PC-9 (cell line): Measurements from ENCODE around the gene NDUFV3. TPM values are rescaled to one million over a fixed set of nuclear protein-coding genes. Genes with fewer than 3 reads are reported as not detected.

Experiments used
- BruUV-seq: library from RNA; stranded (reverse); fragments of 400-500 nt; replicated peaks from 2 replicates; lab custom pipeline; 2021; lab: Mats Ljungman, UMichigan
- CTCF ChIA-PET: fragments of 300-600 bp; sonication (Branson Sonifier 250); formaldehyde crosslinking; loops from one replicate; lab custom pipeline; 2022; ENCODE audit warnings: antibody characterized with exemption; lab: Charles Lee
- POLR2A ChIA-PET: fragments of 300-600 bp; sonication (Branson Sonifier 250); formaldehyde crosslinking; loops from one replicate; lab custom pipeline; 2022; ENCODE audit warnings: antibody characterized with exemption; ENCODE audit not compliant: unreplicated experiment; lab: Charles Lee
- DNase-seq, 2 experiments: peaks; one replicate each; pipeline versions ENCODE4 v3.0.0 to v3.0.0-alpha.2; 2015 to 2022; ENCODE audit warnings: mixed read lengths in 1 of 2
- H2AFZ ChIP-seq: fragments of 200-600 bp; sonication (generic); 2 replicates; pipeline ENCODE4 v1.8.1; 2017; ENCODE audit warnings: antibody characterized with exemption
- H3F3A ChIP-seq: fragments of 200-600 bp; sonication (generic); 2 replicates; pipeline ENCODE4 v1.8.1; 2017; ENCODE audit warnings: antibody characterized with exemption, mild to moderate bottlenecking, low read depth; ENCODE audit not compliant: insufficient read depth
- H3K27ac ChIP-seq: fragments of 200-600 bp; sonication (generic); 2 replicates; pipeline ENCODE4 v1.6.1; 2016; ENCODE audit warnings: mixed run types
- H3K27me3 ChIP-seq: fragments of 200-600 bp; sonication (generic); 2 replicates; pipeline ENCODE4 v1.6.1; 2016; ENCODE audit warnings: low read depth, mixed run types; ENCODE audit not compliant: insufficient read depth
- H3K36me3 ChIP-seq: fragments of 200-600 bp; sonication (generic); 2 replicates; pipeline ENCODE4 v1.6.1; 2016; ENCODE audit warnings: low read depth, mixed run types
- H3K4me1 ChIP-seq: fragments of 200-600 bp; sonication (generic); replicated peaks from 2 replicates; pipeline ENCODE4 v1.6.1; 2016; ENCODE audit warnings: mixed run types; ENCODE audit not compliant: insufficient read depth
- H3K4me2 ChIP-seq: fragments of 200-600 bp; sonication (generic); 2 replicates; pipeline ENCODE4 v1.6.1; 2017; ENCODE audit warnings: mixed run types
- H3K4me3 ChIP-seq: fragments of 200-600 bp; sonication (generic); 2 replicates; pipeline ENCODE4 v1.6.1; 2016; ENCODE audit warnings: mixed run types
- H3K79me2 ChIP-seq: fragments of 200-600 bp; sonication (generic); 2 replicates; pipeline ENCODE4 v1.6.1; 2017; ENCODE audit warnings: low read depth, mixed run types
- H3K9me2 ChIP-seq: fragments of 200-600 bp; sonication (generic); 2 replicates; pipeline ENCODE4 v1.8.1; 2017; ENCODE audit warnings: mild to moderate bottlenecking; ENCODE audit not compliant: insufficient read depth
- H3K9me3 ChIP-seq: fragments of 200-600 bp; sonication (generic); 2 replicates; pipeline ENCODE4 v1.8.1; 2016; ENCODE audit warnings: low read depth; ENCODE audit not compliant: insufficient read depth
- H4K20me1 ChIP-seq: fragments of 200-600 bp; sonication (generic); 2 replicates; pipeline ENCODE4 v1.8.1; 2017; ENCODE audit not compliant: insufficient read depth
- CTCF ChIP-seq: fragments of 200-600 bp; sonication (generic); conservative IDR thresholded peaks from 2 replicates; pipeline ENCODE4 v1.6.1; 2017; ENCODE audit warnings: mixed run types, antibody characterized with exemption, mild to moderate bottlenecking, moderate library complexity
- EZH2 ChIP-seq: fragments of 200-600 bp; sonication (generic); IDR thresholded peaks from 2 replicates; pipeline ENCODE4 v1.8.0; 2017; ENCODE audit warnings: antibody characterized with exemption, low read depth
- intact Hi-C: fragments of 100-400 bp; cut with micrococcal nuclease; formaldehyde crosslinking; loops from one replicate; pipeline ENCODE4 v1.10.0; 2022; ENCODE audit not compliant: unreplicated experiment
- total RNA-seq: library from RNA; stranded (reverse); gene quantifications from 2 replicates; pipeline ENCODE4 v1.2.3, GENCODE V29; 2021

Gene NDUFV3
- total RNA-seq, 1 experiment from 2014 or later = 20.7 TPM

DNA sequence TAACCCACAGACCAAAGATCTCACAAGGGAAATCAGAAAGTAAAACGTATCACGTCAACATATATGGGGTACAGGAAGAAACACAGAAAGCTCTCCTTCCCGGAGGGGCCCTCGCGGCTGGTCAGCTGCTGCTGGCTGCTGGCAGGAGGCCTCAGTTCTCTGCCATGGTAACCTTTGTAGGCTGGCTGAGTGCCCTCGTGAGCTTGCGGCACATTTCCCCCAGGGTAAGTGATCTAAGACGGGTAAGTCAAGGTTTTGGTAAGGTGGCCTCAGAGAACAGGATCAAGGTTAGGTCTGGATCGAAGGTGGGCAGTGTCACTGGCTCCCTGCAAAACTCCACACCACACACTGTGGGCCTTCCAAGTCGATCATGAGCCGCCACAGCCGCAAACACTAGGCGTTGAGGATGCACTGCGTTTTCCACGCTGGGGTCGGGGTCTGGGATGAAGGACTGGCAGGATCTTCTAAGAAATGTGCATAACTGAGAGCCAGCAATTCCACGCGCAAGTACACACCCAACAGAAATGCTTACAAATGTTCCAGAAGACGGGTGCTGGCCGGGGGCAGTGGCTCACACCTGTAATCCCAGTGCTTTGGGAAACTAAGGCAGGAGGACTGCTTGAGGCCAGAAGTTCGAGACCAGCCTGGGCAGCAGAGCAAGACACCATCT is 47.7 kb upstream of the NDUFV3 start:
- no peaks in the 10 kb centered on the region for H3K9me3 ChIP-seq
- ChIA-PET CTCF (no interaction called here), POLR2A (no interaction called here)
- no TSS peak for BruUV-seq
- no peak for TF ChIP-seq EZH2
- no peak for TF ChIP-seq CTCF
- no peak overlapping the region for H3K4me3 ChIP-seq
- H3K27me3 ChIP-seq = no peaks in the 10 kb centered on the region
- H3K79me2 ChIP-seq = no peaks in the 10 kb centered on the region
- H3K4me2 ChIP-seq = no peak overlapping the region
- H3K27ac ChIP-seq = no peak overlapping the region
- intact Hi-C loops = no loop called here
- DNase-seq = no peak
- H2AFZ ChIP-seq = no peak overlapping the region
- no peaks in the 10 kb centered on the region for H3K4me1 ChIP-seq
- no peaks in the 10 kb centered on the region for H3F3A ChIP-seq
- H3K36me3 ChIP-seq = no peaks in the 10 kb centered on the region
- H3K9me2 ChIP-seq = no peaks in the 10 kb centered on the region
- peaks cover 15% of the 10 kb centered on the region for H4K20me1 ChIP-seq

DNA sequence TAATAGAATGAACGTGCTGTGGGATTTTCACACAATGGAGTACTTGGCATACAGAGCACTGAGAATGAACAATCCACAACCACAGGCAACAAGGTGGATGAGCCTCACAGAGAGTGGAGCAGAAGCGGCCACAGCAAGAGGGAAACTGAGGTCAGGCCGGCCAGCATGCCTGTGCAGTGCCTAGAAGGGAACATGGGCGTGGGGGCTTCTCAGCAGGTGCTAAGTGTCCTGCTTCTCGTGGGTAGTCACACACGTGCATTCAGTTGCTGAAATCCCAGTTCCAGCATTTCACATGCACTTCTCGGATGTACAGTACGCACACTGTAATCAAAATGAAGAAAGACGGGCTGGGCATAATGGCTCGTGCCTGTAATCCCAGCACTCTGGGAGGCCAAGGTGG is 46.9 kb upstream of the NDUFV3 start:
- Histone ChIP-seq H2AFZ (no peak overlapping the region), H3K27ac (no peak overlapping the region), H3K36me3 (no peaks in the 10 kb centered on the region), H3K9me2 (no peaks in the 10 kb centered on the region), H3K4me3 (no peak overlapping the region), H3K27me3 (no peaks in the 10 kb centered on the region), H3K79me2 (no peaks in the 10 kb centered on the region), H3F3A (no peaks in the 10 kb centered on the region), H3K9me3 (no peaks in the 10 kb centered on the region), H3K4me2 (no peak overlapping the region), H4K20me1 (peaks cover 15% of the 10 kb centered on the region), H3K4me1 (no peaks in the 10 kb centered on the region)
- TF ChIP-seq EZH2 (no peak), CTCF (no peak)
- intact Hi-C loops = no loop called here
- no peak for DNase-seq
- ChIA-PET CTCF (no interaction called here), POLR2A (no interaction called here)
- BruUV-seq = no TSS peak

GRCh38 chr21:42847051-42847707 is 45.9 kb upstream of the NDUFV3 start:
- no peak for TF ChIP-seq CTCF
- no peak for TF ChIP-seq EZH2
- intact Hi-C loops = no loop called here
- H3K27ac ChIP-seq = no peak overlapping the region
- H4K20me1 ChIP-seq = peaks cover 15% of the 10 kb centered on the region
- H3K79me2 ChIP-seq = no peaks in the 10 kb centered on the region
- H3F3A ChIP-seq = no peaks in the 10 kb centered on the region
- ChIA-PET CTCF (no interaction called here), POLR2A (no interaction called here)
- H3K4me1 ChIP-seq = no peaks in the 10 kb centered on the region
- H3K4me2 ChIP-seq = no peak overlapping the region
- no peaks in the 10 kb centered on the region for H3K9me2 ChIP-seq
- H3K9me3 ChIP-seq = no peaks in the 10 kb centered on the region
- H3K27me3 ChIP-seq = no peaks in the 10 kb centered on the region
- BruUV-seq = no TSS peak
- DNase-seq = no peak
- H3K4me3 ChIP-seq = no peak overlapping the region
- no peak overlapping the region for H2AFZ ChIP-seq
- H3K36me3 ChIP-seq = no peaks in the 10 kb centered on the region
